ENCODE data around the gene AMPD2.

DNA sequence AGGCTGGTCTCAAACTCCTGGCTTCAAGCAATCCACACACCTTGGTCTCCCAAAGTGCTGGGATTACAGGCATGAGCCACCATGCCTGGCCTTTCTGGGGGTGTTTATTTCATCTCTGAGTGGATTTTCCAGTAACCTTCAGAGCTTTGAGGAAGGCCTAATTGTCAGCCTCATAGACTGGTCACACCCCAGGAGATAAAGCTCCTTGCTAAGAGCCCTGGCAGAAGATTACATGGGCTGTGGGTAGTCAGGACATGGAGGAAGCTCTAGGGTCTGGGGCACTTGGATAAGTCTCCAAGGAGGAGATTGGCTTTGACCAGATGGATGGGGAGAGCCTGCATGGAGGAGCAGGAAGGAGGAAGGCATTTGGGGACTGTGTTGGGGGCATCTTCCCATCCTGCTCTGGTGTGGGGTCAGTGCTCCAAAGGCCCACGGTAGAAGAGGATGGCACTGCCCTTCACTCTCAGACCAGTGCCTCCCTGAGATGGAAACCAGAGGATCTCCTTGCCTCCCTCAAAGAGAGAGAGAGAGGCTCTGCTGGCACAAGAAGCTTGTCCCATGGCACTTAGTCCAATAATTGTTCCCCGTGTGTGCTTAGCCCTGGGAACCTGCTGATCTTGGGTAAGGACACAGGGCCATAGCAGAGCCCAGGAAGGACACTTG lies 21.6 kb downstream of the AMPD2 start:
- TF ChIP-seq, protein P1, sequence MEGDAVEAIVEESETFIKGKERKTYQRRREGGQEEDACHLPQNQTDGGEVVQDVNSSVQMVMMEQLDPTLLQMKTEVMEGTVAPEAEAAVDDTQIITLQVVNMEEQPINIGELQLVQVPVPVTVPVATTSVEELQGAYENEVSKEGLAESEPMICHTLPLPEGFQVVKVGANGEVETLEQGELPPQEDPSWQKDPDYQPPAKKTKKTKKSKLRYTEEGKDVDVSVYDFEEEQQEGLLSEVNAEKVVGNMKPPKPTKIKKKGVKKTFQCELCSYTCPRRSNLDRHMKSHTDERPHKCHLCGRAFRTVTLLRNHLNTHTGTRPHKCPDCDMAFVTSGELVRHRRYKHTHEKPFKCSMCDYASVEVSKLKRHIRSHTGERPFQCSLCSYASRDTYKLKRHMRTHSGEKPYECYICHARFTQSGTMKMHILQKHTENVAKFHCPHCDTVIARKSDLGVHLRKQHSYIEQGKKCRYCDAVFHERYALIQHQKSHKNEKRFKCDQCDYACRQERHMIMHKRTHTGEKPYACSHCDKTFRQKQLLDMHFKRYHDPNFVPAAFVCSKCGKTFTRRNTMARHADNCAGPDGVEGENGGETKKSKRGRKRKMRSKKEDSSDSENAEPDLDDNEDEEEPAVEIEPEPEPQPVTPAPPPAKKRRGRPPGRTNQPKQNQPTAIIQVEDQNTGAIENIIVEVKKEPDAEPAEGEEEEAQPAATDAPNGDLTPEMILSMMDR (IDR thresholded peaks at IDR 0.05; ENCODE audit: low read depth, low read length, poor library complexity, severe bottlenecking) = no peak
- TF ChIP-seq EZH2phosphoT487 (IDR thresholded peaks at IDR 0.05; ENCODE audit: borderline replicate concordance, low read length) = no peak

Measured in DOHH2 (cell line).